Measurements from ENCODE around the gene RABGAP1L.

RABGAP1L gene

GRCh38 chr1:174131032-174131638 lies 28.2 kb upstream of the RABGAP1L start:
- no peak overlapping the region for H3K9ac ChIP-seq (ENCODE audit: low read depth, low read length, poor library complexity, severe bottlenecking)
- H3F3A ChIP-seq (ENCODE audit: low read depth) = no peaks in the 10 kb centered on the region
- no peak overlapping the region for H3K4me3 ChIP-seq (ENCODE audit: low read length, poor library complexity, severe bottlenecking)
- no peaks in the 10 kb centered on the region for H3K27me3 ChIP-seq (ENCODE audit: insufficient read depth, low read length, poor library complexity, severe bottlenecking)
- H2AFZ ChIP-seq (ENCODE audit: low read length) = no peak overlapping the region
- H3K4me1 ChIP-seq (ENCODE audit: insufficient read depth, low read length, poor library complexity, severe bottlenecking) = no peaks in the 10 kb centered on the region
- no peak overlapping the region for H3K4me2 ChIP-seq (ENCODE audit: low read depth, low read length, poor library complexity, severe bottlenecking)
- no peaks in the 10 kb centered on the region for H3K9me3 ChIP-seq (ENCODE audit: insufficient read depth, low read depth, low read length)
- no peaks in the 10 kb centered on the region for H3K36me3 ChIP-seq (ENCODE audit: insufficient read depth, low read length)
- no peaks in the 10 kb centered on the region for H3K79me2 ChIP-seq (ENCODE audit: insufficient read depth, low read length)
- no peaks in the 10 kb centered on the region for H4K20me1 ChIP-seq (ENCODE audit: insufficient read depth, low read length, poor library complexity, severe bottlenecking)
- TF ChIP-seq EZH2phosphoT487 (IDR thresholded peaks at IDR 0.05; ENCODE audit: borderline replicate concordance) (no peak), CTCF (conservative IDR thresholded peaks at IDR 0.05; ENCODE audit: low read length) (no peak)
- no peaks in the 10 kb centered on the region for H3K9me2 ChIP-seq (replicated peaks; ENCODE audit: low read depth, low read length)

GRCh38 chr1:174134003-174134659 lies 25.2 kb upstream of the RABGAP1L start:
- Histone ChIP-seq H4K20me1 (ENCODE audit: insufficient read depth, low read length, poor library complexity, severe bottlenecking) (no peaks in the 10 kb centered on the region), H2AFZ (ENCODE audit: low read length) (no peak overlapping the region), H3F3A (ENCODE audit: low read depth) (no peaks in the 10 kb centered on the region), H3K4me3 (ENCODE audit: low read length, poor library complexity, severe bottlenecking) (no peak overlapping the region), H3K36me3 (ENCODE audit: insufficient read depth, low read length) (no peaks in the 10 kb centered on the region), H3K4me2 (ENCODE audit: low read depth, low read length, poor library complexity, severe bottlenecking) (no peak overlapping the region), H3K9me3 (ENCODE audit: insufficient read depth, low read depth, low read length) (no peaks in the 10 kb centered on the region), H3K27me3 (ENCODE audit: insufficient read depth, low read length, poor library complexity, severe bottlenecking) (no peaks in the 10 kb centered on the region), H3K9me2 (replicated peaks; ENCODE audit: low read depth, low read length) (no peaks in the 10 kb centered on the region), H3K79me2 (ENCODE audit: insufficient read depth, low read length) (no peaks in the 10 kb centered on the region), H3K4me1 (ENCODE audit: insufficient read depth, low read length, poor library complexity, severe bottlenecking) (no peaks in the 10 kb centered on the region), H3K9ac (ENCODE audit: low read depth, low read length, poor library complexity, severe bottlenecking) (no peak overlapping the region)
- TF ChIP-seq EZH2phosphoT487 (IDR thresholded peaks at IDR 0.05; ENCODE audit: borderline replicate concordance) (no peak), CTCF (conservative IDR thresholded peaks at IDR 0.05; ENCODE audit: low read length) (no peak)

GRCh38 chr1:174135211-174135610 lies 24.1 kb upstream of the RABGAP1L start:
- H3K9me3 ChIP-seq (ENCODE audit: insufficient read depth, low read depth, low read length) = no peaks in the 10 kb centered on the region
- H3K79me2 ChIP-seq (ENCODE audit: insufficient read depth, low read length) = no peaks in the 10 kb centered on the region
- H3K27me3 ChIP-seq (ENCODE audit: insufficient read depth, low read length, poor library complexity, severe bottlenecking) = no peaks in the 10 kb centered on the region
- no peak overlapping the region for H2AFZ ChIP-seq (ENCODE audit: low read length)
- no peak overlapping the region for H3K4me3 ChIP-seq (ENCODE audit: low read length, poor library complexity, severe bottlenecking)
- H3K9ac ChIP-seq (ENCODE audit: low read depth, low read length, poor library complexity, severe bottlenecking) = no peak overlapping the region
- TF ChIP-seq CTCF (conservative IDR thresholded peaks at IDR 0.05; ENCODE audit: low read length) (no peak), EZH2phosphoT487 (IDR thresholded peaks at IDR 0.05; ENCODE audit: borderline replicate concordance) (no peak)
- no peaks in the 10 kb centered on the region for H3F3A ChIP-seq (ENCODE audit: low read depth)
- no peaks in the 10 kb centered on the region for H3K36me3 ChIP-seq (ENCODE audit: insufficient read depth, low read length)
- H3K4me1 ChIP-seq (ENCODE audit: insufficient read depth, low read length, poor library complexity, severe bottlenecking) = no peaks in the 10 kb centered on the region
- no peak overlapping the region for H3K4me2 ChIP-seq (ENCODE audit: low read depth, low read length, poor library complexity, severe bottlenecking)
- H4K20me1 ChIP-seq (ENCODE audit: insufficient read depth, low read length, poor library complexity, severe bottlenecking) = no peaks in the 10 kb centered on the region
- H3K9me2 ChIP-seq (replicated peaks; ENCODE audit: low read depth, low read length) = no peaks in the 10 kb centered on the region
